ENCODE data around the gene L3MBTL1. TPM values are rescaled to one million over a fixed set of nuclear protein-coding genes. Genes with fewer than 3 reads are reported as not detected.

L3MBTL1 gene
- polyA plus RNA-seq, 3 donors = 0.31 to 9.0 (median 0.36) TPM

DNA sequence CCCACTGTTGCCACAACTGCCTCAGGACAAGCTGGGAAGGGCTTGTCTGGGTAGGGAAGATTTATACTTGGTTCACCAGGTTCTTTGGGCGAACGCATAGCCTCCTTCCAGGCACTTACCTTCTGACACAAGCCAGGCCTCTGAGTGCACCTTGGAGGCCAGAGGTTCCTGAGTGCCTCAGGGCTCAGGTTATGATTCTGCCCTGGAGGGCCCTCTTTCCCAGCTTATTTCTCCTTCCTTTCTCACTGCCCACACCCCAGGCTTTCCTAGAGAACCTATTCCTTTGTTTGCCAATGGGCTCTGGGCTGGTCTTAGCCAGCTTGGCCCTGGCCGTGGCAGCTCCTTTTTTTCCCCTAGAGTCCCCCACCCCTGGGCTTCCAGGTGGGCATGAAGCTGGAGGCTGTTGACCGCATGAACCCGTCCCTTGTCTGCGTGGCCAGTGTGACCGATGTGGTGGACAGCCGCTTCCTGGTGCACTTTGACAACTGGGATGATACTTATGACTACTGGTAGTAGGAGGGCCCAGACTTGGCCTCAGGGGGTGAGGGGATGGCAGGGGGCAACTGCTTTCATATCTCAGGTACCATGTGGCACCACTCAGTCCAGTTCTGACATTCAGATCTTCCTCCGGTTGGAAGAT, 25.0 kb downstream of the L3MBTL1 start:
- Histone ChIP-seq H3K4me1 (ENCODE audit: control insufficient read depth in 1 of 2, insufficient read depth in 2 of 2, low read length in 2 of 2) (peaks cover 1 to 3% of the 10 kb centered on the region in 2 donors), H3K4me2 (replicated peaks; ENCODE audit: extremely low read depth, low read length, poor library complexity, severe bottlenecking) (no peak overlapping the region), H3K4me3 (replicated peaks in 1 of 3; ENCODE audit: low read depth in 2 of 3, low read length in 3 of 3) (no peak overlapping the region), H3K79me2 (ENCODE audit: insufficient read depth, low read length) (no peaks in the 10 kb centered on the region), H3K27me3 (ENCODE audit: control insufficient read depth in 2 of 2, insufficient read depth in 2 of 2, low read length in 2 of 2) (no peaks in the 10 kb centered on the region), H3K36me3 (replicated peaks in 1 of 2; ENCODE audit: control insufficient read depth in 1 of 2, insufficient read depth in 2 of 2, low read length in 2 of 2) (peaks cover 0 to 12% of the 10 kb centered on the region in 2 donors), H3K9me3 (replicated peaks in 1 of 2; ENCODE audit: control insufficient read depth in 1 of 2, insufficient read depth in 1 of 2, low read length in 2 of 2) (no peaks in the 10 kb centered on the region), H2AFZ (ENCODE audit: insufficient read depth, low read depth, low read length, poor library complexity, severe bottlenecking) (no peak overlapping the region), H3K9ac (ENCODE audit: insufficient read depth, low read length, poor library complexity, severe bottlenecking) (no peak overlapping the region), H3K27ac (ENCODE audit: low read depth in 1 of 2, low read length in 2 of 2) (no peak overlapping the region), H4K20me1 (ENCODE audit: insufficient read depth, low read length) (no peaks in the 10 kb centered on the region)
- DNase-seq = no peak
- Mint-ChIP-seq H3K36me3 (peaks cover 6 to 8% of the 10 kb centered on the region in 2 donors), H3K4me1 (peaks cover 4% of the 10 kb centered on the region), H3K9me3 (no peaks in the 10 kb centered on the region), H3K27ac (peak overlapping the region in 1 of 7 donors; percentile 77), H3K4me3 (no peak overlapping the region), H3K27me3 (ENCODE audit: low read depth in 3 of 3) (peaks cover 0 to 4% (median 0%) of the 10 kb centered on the region in 3 donors)
- WGBS (ENCODE audit: insufficient coverage) = 100% methylated on average over 3 of the region's 9 CpGs
- TF ChIP-seq, protein P1, sequence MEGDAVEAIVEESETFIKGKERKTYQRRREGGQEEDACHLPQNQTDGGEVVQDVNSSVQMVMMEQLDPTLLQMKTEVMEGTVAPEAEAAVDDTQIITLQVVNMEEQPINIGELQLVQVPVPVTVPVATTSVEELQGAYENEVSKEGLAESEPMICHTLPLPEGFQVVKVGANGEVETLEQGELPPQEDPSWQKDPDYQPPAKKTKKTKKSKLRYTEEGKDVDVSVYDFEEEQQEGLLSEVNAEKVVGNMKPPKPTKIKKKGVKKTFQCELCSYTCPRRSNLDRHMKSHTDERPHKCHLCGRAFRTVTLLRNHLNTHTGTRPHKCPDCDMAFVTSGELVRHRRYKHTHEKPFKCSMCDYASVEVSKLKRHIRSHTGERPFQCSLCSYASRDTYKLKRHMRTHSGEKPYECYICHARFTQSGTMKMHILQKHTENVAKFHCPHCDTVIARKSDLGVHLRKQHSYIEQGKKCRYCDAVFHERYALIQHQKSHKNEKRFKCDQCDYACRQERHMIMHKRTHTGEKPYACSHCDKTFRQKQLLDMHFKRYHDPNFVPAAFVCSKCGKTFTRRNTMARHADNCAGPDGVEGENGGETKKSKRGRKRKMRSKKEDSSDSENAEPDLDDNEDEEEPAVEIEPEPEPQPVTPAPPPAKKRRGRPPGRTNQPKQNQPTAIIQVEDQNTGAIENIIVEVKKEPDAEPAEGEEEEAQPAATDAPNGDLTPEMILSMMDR (IDR thresholded peaks at IDR 0.05) = no peak
- intact Hi-C loops (cut with micrococcal nuclease) = loop anchor here (10.0 kb wide), 2 partner anchors 162 to 552 kb away; no protein-coding TSS in a partner anchor

DNA sequence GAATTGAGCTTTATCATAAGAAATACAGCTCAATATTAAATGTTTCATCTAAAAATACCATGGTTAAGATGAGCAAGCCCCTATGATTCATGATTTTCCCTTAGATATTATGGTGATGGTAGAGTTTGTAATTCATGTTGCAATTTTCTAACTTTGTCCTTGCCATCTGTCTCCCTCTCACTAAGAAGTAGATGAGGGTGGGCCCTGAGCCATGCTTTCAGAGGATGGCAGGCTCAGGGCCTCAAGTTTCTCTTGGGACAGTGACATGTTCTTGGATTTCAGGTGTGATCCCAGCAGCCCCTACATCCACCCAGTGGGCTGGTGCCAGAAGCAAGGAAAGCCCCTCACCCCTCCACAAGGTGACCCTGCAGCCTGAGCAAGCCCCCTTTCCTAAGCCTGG, 25.6 kb downstream of the L3MBTL1 start:
- Mint-ChIP-seq H3K27me3 (ENCODE audit: low read depth in 3 of 3) (peaks cover 0 to 4% (median 0%) of the 10 kb centered on the region in 3 donors), H3K4me1 (peaks cover 9% of the 10 kb centered on the region), H3K9me3 (no peaks in the 10 kb centered on the region), H3K27ac (no peak overlapping the region), H3K4me3 (no peak overlapping the region), H3K36me3 (peaks cover 6 to 8% of the 10 kb centered on the region in 2 donors)
- H4K20me1 ChIP-seq (ENCODE audit: insufficient read depth, low read length) = no peaks in the 10 kb centered on the region
- H3K9me3 ChIP-seq (replicated peaks in 1 of 2; ENCODE audit: control insufficient read depth in 1 of 2, insufficient read depth in 1 of 2, low read length in 2 of 2) = no peaks in the 10 kb centered on the region
- no peaks in the 10 kb centered on the region for H3K27me3 ChIP-seq (ENCODE audit: control insufficient read depth in 2 of 2, insufficient read depth in 2 of 2, low read length in 2 of 2)
- peaks cover 0 to 12% of the 10 kb centered on the region in 2 donors for H3K36me3 ChIP-seq (replicated peaks in 1 of 2; ENCODE audit: control insufficient read depth in 1 of 2, insufficient read depth in 2 of 2, low read length in 2 of 2)
- H2AFZ ChIP-seq (ENCODE audit: insufficient read depth, low read depth, low read length, poor library complexity, severe bottlenecking) = no peak overlapping the region
- no peaks in the 10 kb centered on the region for H3K79me2 ChIP-seq (ENCODE audit: insufficient read depth, low read length)
- no peak overlapping the region for H3K9ac ChIP-seq (ENCODE audit: insufficient read depth, low read length, poor library complexity, severe bottlenecking)
- H3K4me1 ChIP-seq (ENCODE audit: control insufficient read depth in 1 of 2, insufficient read depth in 2 of 2, low read length in 2 of 2) = peaks cover 6 to 8% of the 10 kb centered on the region in 2 donors
- TF ChIP-seq, protein P1 (IDR thresholded peaks at IDR 0.05) = no peak
- H3K27ac ChIP-seq (ENCODE audit: low read depth in 1 of 2, low read length in 2 of 2) = no peak overlapping the region
- no peak for DNase-seq
- intact Hi-C loops (cut with micrococcal nuclease) = loop anchor here (10.0 kb wide), 2 partner anchors 162 to 552 kb away; no protein-coding TSS in a partner anchor
- no peak overlapping the region for H3K4me3 ChIP-seq (replicated peaks in 1 of 3; ENCODE audit: low read depth in 2 of 3, low read length in 3 of 3)
- H3K4me2 ChIP-seq (replicated peaks; ENCODE audit: extremely low read depth, low read length, poor library complexity, severe bottlenecking) = no peak overlapping the region
